Testis (tissue), 3 donors: Measurements from ENCODE around the gene PTBP3. TPM values are rescaled to one million over a fixed set of nuclear protein-coding genes. Genes with fewer than 3 reads are reported as not detected.
A peak's percentile ranks its signal among the peaks of the same experiment; 100 is the strongest.
"Not testable (repeated sequence)": the region's sequence is repeated elsewhere in the genome, so short reads cannot be mapped to it uniquely, and the experiment has no call there.

ENCODE experiments used
- DNase-seq: peaks from one replicate; pipeline ENCODE4 v3.0.0-alpha.2; 2019
- H3K27ac ChIP-seq, 2 donors: fragments of 200-600 bp; sonication (generic); one replicate each; pipeline ENCODE4 v1.5.1; 2019
- H3K27me3 ChIP-seq: fragments of 200-600 bp; sonication (generic); one replicate; pipeline ENCODE4 v1.5.1; 2019
- H3K36me3 ChIP-seq: fragments of 200-600 bp; sonication (generic); one replicate; pipeline ENCODE4 v1.5.1; 2017; ENCODE audit warnings: low read depth; ENCODE audit errors: missing control alignments
- H3K4me1 ChIP-seq: fragments of 200-600 bp; sonication (generic); one replicate; pipeline ENCODE4 v1.5.1; 2019
- H3K4me3 ChIP-seq, 2 donors: fragments of 200-600 bp; sonication (generic); one replicate each; pipeline ENCODE4 v1.5.1; 2017 to 2019
- H3K9me3 ChIP-seq: fragments of 200-600 bp; sonication (generic); one replicate; pipeline ENCODE4 v1.5.1; 2017
- CTCF ChIP-seq, 3 experiments: fragments of 450-650 bp in 2 of 3; fragments of 200-600 bp in 1 of 3; sonication (generic) in 1 of 3; IDR thresholded peaks; one replicate each; pipeline ENCODE4 v1.5.1; 2016 to 2019; ENCODE audit warnings: antibody characterized with exemption in 3 of 3, mild to moderate bottlenecking in 2 of 3, moderate library complexity in 1 of 3
- POLR2A ChIP-seq: fragments of 450-650 bp; IDR thresholded peaks from one replicate; pipeline ENCODE4 v1.6.1; 2017; ENCODE audit warnings: antibody characterized with exemption, mild to moderate bottlenecking, moderate library complexity
- WGBS, 2 donors: methylation state at CpG; one replicate each; pipeline ENCODE4 v1.1.5; 2018; 5-methylcytosine and 5-hydroxymethylcytosine counted together
- intact Hi-C: fragments of 100-400 bp; cut with DNase I; formaldehyde crosslinking; loops from one replicate; pipeline ENCODE4 v1.15.1; 2023; ENCODE audit warnings: low total_unique reads
- polyA plus RNA-seq: library from polyadenylated mRNA; stranded (reverse); fragments of 350-450 nt; fragmentation: Illumina TruSeq; extraction: RNeasy Lipid Tissue Mini Kit (QIAGEN cat#74804); gene quantifications from one replicate; pipeline ENCODE4 v1.2.3, GENCODE V29; 2014; ENCODE audit warnings: low read depth, low replicate concordance; ENCODE audit not compliant: insufficient read depth
- total RNA-seq, 2 donors: library from RNA; depleted of rRNA; stranded (reverse); fragments of >200 nt; gene quantifications; one replicate each; pipeline ENCODE4 v1.2.3, GENCODE V29; 2016

Gene PTBP3
- total and polyA plus RNA-seq, 3 donors from 2014 or later, result 44.1 to 199 (median 172) TPM

- H3K36me3 ChIP-seq, result no peaks in the 10 kb centered on the region
- DNase-seq, result no peak
- H3K9me3 ChIP-seq, result no peaks in the 10 kb centered on the region
- no peaks in the 10 kb centered on the region for H3K4me1 ChIP-seq
- 91 to 98% methylated on average over 2 of the region's 2 CpGs for WGBS, 2 donors
- no peak overlapping the region for H3K27ac ChIP-seq
- H3K27me3 ChIP-seq, result no peaks in the 10 kb centered on the region
- TF ChIP-seq POLR2A, result no peak
- no peak for TF ChIP-seq CTCF (IDR thresholded peaks at IDR 0.05)
- intact Hi-C loops, result no loop called here
- H3K4me3 ChIP-seq, result no peak overlapping the region
These were observed 61.8 kb downstream of the PTBP3 start for GRCh38 chr9:112271466-112272098.

GRCh38 chr9:112268413-112268812 lies 65.0 kb downstream of the PTBP3 start:
- no peak for DNase-seq
- Histone ChIP-seq H3K36me3 (no peaks in the 10 kb centered on the region), H3K9me3 (no peaks in the 10 kb centered on the region), H3K27me3 (no peaks in the 10 kb centered on the region), H3K4me3 (no peak overlapping the region), H3K27ac (no peak overlapping the region), H3K4me1 (peaks cover 5% of the 10 kb centered on the region)
- intact Hi-C loops, result no loop called here
- TF ChIP-seq POLR2A, result no peak
- no peak for TF ChIP-seq CTCF (IDR thresholded peaks at IDR 0.05)
- WGBS, 2 donors, result 89 to 91% methylated on average over 5 of the region's 5 CpGs

- H3K27ac ChIP-seq, intact Hi-C loops, H3K9me3 ChIP-seq, H3K36me3 ChIP-seq, DNase-seq, H3K27me3 ChIP-seq, H3K4me3 ChIP-seq, H3K4me1 ChIP-seq: not testable (repeated sequence)
- 94 to 95% methylated on average over 16 of the region's 16 CpGs for WGBS, 2 donors
These were observed 66.3 kb downstream of the PTBP3 start for GRCh38 chr9:112267086-112267485.

GRCh38 chr9:112265391-112265790 lies 68.0 kb downstream of the PTBP3 start:
- Histone ChIP-seq H3K36me3 (no peaks in the 10 kb centered on the region), H3K27me3 (no peaks in the 10 kb centered on the region)
- intact Hi-C loops, result no loop called here

GRCh38 chr9:112262577-112262976 lies 70.8 kb downstream of the PTBP3 start:
- Histone ChIP-seq H3K4me3 (no peak overlapping the region), H3K9me3 (no peaks in the 10 kb centered on the region), H3K36me3 (no peaks in the 10 kb centered on the region), H3K4me1 (peaks cover 14% of the 10 kb centered on the region), H3K27me3 (no peaks in the 10 kb centered on the region), H3K27ac (peak overlapping the region in 1 of 2 donors; percentile 31)
- 92 to 98% methylated on average over 3 of the region's 3 CpGs for WGBS, 2 donors
- intact Hi-C loops, result no loop called here
- DNase-seq, result no peak
- TF ChIP-seq CTCF (IDR thresholded peaks at IDR 0.05), result no peak
- no peak for TF ChIP-seq POLR2A

More at GRCh38 chr9:112265391-112265790, 68.0 kb downstream of the PTBP3 start:
- no peaks in the 10 kb centered on the region for H3K9me3 ChIP-seq
- WGBS, 2 donors, result 91 to 97% methylated on average over 9 of the region's 9 CpGs
- TF ChIP-seq CTCF (IDR thresholded peaks at IDR 0.05), result no peak
- TF ChIP-seq POLR2A, result no peak
- H3K27ac ChIP-seq, result no peak overlapping the region
- no peak for DNase-seq
- no peak overlapping the region for H3K4me3 ChIP-seq
- H3K4me1 ChIP-seq, result peaks cover 10% of the 10 kb centered on the region
